ENCODE data around the gene URB2.

DNA sequence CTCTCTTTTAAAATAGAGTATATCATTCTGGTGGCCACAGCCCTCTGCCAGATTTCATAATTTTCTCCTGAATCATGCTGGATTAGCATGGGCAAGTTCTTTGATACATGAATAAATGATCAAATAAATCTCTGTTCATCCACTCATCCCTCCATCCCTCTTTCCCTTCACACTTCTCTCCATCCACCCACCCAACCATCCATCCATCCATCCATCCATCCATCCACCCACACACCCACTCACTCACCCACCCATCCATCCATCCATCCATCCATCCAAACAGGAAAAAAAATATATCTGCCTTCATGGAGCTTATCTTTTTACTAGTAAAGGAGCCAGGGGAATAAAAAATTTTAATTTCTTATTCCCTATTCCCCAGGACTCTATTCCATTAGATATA, 49.3 kb downstream of the URB2 start:
- TF ChIP-seq, protein P1, sequence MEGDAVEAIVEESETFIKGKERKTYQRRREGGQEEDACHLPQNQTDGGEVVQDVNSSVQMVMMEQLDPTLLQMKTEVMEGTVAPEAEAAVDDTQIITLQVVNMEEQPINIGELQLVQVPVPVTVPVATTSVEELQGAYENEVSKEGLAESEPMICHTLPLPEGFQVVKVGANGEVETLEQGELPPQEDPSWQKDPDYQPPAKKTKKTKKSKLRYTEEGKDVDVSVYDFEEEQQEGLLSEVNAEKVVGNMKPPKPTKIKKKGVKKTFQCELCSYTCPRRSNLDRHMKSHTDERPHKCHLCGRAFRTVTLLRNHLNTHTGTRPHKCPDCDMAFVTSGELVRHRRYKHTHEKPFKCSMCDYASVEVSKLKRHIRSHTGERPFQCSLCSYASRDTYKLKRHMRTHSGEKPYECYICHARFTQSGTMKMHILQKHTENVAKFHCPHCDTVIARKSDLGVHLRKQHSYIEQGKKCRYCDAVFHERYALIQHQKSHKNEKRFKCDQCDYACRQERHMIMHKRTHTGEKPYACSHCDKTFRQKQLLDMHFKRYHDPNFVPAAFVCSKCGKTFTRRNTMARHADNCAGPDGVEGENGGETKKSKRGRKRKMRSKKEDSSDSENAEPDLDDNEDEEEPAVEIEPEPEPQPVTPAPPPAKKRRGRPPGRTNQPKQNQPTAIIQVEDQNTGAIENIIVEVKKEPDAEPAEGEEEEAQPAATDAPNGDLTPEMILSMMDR (conservative IDR thresholded peaks at IDR 0.05), result no peak
- no peak for TF ChIP-seq ZFX (IDR thresholded peaks at IDR 0.05)
